CD1c-positive myeloid dendritic cell (primary cell): ENCODE results near the gene S100B.
"Not testable (repeated sequence)": the region's sequence is repeated elsewhere in the genome, so short reads cannot be mapped to it uniquely, and the experiment has no call there.

Experiments
- DNase-seq: peaks from one replicate; pipeline ENCODE4 v3.0.0-alpha.2; 2016; ENCODE audit errors: extremely low spot score

Gene S100B

DNA sequence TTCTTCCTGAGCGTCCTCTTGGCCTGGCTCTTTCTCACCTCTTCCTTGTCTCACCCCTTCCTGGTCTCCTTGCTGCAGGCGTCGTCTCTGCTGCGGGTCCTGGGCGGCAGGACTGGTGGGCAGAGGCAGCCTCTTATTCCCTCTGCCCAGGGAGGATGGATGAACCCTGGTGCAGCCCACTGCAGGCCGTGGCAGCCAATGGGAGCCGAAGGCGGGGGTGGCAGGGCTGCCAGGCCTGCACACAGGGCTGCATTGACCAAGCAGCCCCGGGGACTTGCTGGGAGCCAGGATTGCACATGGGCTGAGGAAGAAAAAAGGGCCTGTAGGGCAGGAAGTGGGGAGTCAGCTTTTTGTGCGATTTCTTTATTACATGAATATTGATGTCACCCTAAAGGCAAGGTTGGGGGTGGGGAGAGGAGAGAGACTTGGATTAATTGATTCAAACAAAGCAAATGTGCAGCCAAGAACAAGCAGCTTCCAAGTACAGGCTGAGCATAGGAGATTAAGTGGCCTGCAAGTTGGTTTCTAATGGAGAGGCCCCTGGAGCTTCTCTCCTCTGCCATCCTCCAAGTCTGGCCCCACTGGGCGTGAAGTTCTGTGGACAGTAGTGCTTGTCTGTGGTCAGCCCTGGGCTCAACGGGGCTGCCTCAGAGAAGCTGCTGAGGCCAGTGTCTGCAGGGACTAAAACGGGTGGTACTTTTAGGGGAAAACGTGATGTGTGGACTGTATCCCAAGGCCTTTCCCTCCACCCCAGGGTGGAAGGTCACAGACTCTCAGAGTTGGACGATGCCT, at the start of gene S100B:
TSS of gene S100B (minus strand) at position 108 of the 792 bp plus-strand sequence. CDS start 2,667 bp downstream, outside the sequence.
- no peak for DNase-seq

DNA sequence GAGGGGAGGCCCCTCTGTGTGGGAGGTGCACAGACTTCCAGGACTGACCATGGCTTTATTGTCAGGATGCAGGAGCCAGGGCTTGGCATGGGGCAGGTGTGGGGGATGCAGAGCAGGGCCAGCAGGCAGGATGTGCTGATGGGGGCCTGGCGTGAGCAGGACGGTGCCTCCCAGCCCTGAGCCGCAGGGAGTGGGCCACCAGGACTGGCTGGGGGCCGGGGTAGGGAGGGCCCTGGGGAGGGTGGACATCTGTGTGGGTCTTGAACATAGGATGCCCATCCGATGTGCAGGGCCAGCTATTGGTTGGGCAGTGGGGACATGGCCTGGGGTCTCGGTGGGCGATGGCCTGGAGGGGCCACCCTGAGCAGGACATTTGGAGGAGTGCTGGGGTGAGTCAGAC, 46.2 kb upstream of the S100B start:
- no peak for DNase-seq

DNA sequence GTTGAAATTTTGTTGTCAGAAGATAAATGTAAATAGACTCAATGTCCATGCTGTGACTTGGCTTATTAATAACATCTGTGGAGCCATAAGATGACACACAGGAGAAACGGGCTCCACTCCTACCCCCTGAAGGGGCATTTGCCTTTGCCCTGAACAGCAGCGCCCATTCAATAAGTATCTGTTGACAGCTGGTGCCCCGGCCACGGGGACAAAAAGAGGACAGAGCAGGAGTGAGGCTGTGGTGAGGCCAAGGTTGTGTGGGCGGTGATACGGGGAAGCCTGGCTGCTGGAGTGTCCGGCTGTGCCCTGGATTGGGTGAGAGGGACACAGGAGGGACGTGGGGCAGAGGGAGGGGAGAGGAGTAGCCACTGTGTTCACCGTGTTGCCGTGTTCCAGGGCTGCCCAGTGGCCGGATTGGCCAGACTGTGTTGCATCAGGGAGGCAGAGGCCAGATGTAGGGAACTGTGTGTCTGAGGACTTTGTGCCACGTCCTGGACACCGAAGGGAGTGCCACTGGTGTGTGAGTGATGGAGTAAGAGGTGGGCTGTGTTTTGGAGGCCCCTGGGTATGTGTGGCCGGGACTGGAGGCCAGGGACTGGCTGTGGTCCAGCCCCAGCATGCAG, 45.7 kb upstream of the S100B start:
- no peak for DNase-seq

DNA sequence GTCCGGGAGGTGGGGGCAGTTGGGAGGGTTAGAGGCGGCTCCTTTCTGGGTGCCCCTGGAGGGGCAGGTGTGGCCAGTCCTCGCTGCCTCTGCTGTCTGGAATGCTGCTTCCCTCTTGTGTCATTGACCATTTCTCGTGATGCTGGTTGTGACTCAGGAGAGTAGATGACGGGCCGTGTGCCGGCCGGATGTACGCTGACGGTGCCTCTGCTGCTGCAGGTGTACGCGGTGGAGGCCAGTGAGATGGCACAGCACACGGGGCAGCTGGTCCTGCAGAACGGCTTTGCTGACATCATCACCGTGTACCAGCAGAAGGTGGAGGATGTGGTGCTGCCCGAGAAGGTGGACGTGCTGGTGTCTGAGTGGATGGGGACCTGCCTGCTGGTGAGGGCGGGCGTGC, 44.5 kb upstream of the S100B start:
- no peak for DNase-seq

DNA sequence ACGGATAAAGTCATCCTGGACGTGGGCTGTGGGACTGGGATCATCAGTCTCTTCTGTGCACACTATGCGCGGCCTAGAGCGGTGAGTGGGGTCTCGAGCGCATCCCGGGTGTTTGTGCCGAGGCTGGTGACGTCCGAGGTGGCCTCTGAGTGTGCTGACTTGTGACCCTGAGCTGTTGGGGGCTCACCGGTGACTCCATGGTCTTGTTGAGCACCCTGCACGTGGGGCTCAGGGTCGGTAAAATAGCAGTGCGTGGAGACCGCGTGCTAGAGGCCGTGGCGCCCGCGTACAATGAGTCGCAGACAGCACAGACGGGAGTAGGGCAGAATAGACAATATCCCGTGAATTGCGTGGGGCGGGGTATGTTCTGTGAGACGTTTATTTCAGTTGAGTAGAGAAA, 43.7 kb upstream of the S100B start:
- DNase-seq, result no peak

DNA sequence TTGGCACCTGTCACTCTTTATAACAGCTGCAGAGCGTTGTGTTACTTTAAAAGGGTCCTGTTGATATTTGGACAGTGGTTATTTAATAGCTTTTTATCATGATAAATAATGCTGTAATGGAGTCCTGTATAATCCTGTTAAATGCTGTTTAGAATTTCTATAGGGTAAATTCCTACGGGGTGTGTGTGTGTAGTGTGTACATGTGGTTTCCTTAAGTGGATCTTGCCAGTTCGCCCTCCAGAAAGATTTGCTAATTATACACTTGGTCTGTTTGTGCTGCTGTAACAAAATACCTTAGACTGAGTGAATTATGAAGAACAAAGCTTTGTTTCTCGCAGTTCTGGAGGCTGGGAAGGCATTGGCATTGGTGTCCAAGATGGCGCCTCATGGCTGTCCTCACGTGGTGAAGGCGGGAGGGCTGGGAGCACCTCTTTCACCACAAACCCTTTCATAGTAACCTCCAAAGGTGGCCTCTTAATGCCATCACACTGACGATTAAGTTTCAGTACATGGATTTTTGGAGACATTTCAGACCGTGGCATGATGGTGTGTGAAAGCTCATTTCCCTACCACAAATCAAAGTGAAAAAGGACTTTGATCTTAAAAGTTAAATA, 41.8 kb upstream of the S100B start:
- no peak for DNase-seq

DNA sequence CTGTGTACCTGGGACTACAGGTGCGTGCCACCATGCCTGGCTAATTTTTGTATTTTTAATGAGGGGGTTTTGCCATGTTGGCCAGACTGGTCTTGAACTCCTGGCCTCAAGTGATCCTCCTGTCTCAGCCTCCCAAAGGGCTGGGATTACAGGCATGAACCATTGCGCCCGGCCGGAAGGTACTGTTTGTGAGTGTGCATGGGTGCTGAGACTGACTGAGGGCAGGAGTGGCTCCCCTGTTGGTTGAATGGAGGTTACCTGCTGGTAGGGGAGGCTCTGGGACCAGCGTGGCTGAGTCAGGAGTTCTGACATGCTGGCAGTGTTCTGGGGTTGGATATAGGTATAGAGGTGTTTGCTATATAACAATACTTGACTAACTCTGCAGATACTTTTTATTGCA, 41.0 kb upstream of the S100B start:
- no peak for DNase-seq

DNA sequence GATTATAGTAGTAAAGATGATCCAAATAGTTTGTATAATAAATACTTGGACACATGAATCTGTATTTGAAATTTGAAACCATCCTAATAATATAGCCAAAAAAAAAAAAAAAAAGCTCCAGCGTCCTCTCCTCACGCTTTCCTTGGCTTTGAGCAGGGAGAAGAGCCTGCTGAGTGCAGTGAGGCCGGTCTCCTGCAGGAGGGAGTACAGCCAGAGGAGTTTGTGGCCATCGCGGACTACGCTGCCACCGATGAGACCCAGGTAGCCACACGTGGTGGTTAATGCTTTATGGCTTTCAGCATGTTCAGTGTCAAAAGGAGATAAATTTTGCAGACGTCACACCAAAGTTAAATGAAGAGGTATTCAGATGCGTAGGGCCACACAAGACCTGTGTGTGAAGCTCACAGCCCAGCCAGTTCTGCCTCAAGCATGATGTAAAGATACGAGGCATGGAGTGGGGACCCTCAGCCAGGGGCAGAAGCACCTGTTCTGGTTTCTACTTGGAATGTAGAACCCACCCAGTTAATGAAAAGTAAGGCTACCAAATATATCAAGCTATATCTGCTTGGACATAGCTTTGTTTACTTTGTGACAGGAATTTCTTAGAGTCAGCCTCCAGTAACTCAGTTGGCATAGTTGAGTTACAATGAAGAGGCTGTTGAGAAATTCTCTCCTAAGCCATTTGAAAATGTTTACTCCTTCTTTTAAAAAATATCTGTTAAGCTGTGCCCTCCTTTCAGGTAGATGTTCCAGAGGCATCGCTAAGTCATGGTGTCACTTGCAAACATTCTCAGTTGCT, 38.7 kb upstream of the S100B start:
- no peak for DNase-seq

DNA sequence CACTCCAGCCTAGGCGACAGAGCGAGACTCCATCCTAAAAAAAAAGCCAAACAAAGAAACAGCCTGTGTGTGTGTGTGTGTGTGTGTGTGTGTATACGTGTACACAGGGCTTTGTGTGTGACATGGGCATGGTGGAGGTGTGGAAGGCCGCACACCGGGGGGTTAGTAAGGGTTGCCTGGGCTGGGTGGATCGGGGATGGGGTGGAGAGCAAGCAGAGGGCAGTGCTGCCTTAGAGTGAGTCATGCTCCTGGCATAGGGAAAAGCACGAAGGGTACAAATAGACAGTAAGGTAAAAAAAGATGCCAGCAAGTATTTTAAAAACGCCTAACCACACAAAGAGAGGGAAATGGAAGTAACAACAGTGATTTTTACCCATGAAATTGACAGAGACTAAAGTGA, 36.8 kb upstream of the S100B start:
- DNase-seq, result no peak

DNA sequence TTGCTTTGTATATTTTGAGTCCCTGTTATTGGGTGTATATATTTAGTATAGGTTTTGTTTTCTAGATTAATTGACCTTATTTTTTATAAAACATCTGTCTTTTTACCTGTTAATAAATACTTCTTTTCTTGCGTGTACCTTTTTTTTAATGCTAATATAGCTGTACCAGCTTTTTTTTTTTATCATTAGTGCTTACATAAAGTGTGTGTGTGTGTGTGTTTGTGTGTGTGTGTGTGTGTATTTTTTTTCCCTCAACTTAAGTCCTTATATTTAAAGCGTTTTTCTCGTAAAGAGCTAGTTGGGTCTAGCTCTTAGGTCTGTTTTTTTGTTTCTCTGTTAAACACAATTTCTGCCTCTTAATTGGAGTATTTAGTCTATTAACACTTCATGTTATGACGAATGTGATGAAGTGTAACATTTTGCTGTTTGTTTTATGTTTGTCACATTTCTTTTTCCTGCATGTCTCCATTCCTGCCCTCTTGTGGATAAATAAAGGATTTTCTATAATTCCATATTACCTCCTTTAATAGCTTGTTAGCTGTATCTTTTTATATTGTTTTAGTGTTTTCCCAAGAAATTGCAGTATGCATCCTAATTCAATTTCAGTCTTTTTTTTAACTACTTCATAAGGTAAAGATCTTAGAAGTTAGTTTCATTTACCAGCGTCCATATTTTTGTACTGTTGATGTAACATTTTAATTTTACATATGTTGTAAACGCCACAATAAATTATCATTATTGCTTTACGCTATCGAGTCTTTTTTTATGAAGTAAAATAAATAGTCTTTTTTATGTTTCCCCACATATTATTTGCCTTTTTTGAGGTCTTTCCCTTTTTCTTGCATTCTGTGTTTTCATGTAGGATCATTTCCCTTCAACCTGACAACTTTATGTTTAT, 34.9 kb upstream of the S100B start:
- DNase-seq, result peak; percentile 42

DNA sequence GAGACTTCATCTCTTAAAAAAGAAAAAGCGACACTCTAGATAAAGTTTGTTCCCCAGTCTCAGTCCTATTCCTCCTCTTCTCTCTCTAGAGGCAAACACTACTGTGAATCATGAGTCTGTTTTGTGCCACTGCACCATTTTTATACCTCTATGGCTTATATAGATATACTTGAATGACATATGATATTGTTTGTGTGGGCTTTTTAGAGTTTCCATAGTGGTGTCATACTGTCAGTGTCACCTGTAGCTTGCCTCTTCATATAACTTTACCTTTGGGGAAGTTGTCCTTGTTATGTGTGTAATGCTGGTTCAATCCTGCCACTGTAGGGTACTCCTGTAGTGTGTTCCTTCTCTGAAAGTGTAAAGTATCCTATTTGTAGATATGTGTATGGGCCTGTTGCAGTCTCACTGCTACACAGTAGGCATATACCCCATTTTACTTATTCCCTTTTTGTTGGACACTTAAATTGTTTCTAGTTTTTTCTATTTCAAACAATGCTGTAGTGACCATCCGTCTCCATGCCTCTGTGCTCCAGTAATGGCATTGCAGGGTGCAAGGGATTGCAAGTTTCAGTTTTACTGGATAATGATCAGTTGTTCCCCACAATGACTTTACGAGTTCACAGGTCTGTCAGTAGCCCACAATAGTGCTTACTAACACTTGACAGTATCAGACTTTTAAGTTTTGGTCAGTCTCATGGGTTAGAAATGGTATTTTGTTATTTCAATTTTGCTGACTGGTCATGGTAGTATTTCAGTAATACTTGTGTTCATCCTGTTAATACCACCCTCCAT, 33.3 kb upstream of the S100B start:
- DNase-seq, result peak; percentile 38

DNA sequence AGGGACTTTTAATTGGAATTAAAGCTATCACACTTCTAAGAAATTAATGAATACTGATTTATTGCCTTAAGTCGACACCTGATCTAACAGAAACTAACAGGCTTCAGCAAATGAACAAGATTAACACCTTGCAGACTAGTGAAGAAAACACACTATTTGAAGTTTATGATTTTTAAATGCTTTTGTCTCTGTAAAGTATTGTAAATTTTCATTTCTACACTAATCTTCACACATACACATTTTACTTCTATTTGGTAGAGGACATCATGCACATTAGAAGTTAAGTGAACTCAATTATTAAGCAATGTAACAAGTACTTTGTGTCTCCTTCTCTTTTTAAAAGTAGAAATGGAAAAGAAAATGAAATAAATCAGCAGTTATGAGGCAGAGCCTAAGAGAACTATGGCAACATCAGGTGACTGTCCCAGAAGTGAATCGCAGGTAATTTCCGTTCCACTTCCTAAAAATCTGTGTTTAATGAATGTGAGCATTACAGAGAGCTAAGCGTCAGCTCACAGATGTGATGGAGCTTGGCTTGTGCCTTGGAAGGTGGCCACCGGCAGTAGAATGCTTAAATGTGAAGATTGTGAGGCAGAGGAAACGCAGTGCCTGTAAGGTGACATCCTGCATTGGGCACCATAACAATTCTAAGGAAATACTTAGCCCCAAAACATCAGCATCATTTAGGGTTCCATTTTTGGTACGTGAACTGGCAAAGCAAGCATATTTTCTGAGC, 31.8 kb upstream of the S100B start:
- no peak for DNase-seq

DNA sequence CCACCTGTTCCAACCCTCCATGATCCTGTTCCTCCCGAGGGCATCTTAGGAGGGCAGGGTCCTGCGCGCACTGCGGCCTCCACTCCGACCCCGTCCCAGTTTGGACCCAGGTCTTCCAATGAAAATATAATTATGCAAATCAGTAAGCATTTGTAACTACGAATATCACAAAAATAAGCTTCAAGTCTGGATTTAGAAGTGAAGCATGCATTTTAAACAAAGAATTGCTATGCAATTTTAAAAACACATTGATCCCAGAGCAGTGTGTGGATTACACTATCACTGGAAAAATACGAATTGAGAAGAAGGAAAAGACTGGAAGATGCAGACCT, 31.3 kb upstream of the S100B start:
- DNase-seq, result no peak

DNA sequence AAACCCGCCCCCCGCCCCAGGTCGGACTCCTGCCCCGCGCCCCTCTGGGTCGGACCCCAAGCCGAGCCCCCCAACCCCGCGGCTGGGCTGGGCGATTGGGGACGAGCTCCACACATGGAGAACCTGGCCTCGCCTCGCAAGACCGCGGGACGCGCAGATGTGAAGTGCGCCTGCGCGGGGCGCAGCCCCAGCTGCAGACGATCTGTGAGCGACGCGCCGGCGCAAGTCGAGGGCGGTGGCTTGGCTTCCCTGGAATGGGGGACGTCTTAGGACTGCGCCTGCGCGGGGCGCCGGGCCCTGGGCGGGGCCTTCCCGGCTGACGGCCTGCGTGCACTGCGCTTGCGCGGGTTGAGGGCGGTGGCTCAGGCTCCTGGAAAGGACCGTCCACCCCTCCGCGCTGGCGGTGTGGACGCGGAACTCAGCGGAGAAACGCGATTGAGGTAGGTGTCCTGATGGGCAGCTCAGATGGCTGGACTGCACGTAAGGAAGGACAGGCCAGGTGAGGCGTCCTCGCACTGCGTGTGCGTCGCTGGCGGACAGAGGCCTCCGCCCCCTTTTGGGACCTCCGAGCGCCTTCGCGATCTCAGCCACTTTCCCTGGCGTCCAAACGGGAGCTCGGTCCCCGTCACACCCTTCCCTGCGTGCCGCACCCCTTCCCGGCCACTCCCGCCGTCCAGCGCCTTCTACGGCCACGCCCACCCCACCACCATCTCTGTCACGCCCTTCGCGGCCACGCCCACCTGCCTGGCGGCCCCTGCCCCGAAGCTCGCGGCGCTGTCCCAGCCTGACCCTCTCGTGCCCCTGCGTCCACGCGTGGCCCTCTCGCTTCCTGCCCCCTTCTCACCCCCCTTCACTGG, 30.7 kb upstream of the S100B start, which contains the start of gene PRMT2:
TSS of gene PRMT2 (plus strand) at position 351 of the 857 bp plus-strand sequence. CDS start 1,278 bp downstream, outside the sequence.
- DNase-seq, result peak; percentile 99

DNA sequence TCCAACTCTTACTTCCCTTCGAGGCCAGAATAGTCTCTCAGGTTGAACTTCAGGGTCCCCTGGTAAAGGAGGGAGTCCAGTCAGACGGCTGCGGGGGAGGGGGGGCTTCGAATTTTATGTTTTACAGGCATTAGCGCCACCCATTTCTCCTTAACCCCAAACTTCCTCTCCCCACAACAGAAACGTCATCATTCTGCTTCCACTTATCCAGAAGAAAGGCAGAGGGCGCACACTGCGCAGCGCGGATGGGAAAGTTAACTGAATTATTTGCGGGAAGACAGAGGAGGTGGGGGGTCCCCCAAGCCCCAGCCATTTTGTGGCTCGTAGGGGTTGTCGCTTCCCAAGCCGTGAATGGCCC, 30.1 kb upstream of the S100B start:
- peak; percentile 81 for DNase-seq

DNA sequence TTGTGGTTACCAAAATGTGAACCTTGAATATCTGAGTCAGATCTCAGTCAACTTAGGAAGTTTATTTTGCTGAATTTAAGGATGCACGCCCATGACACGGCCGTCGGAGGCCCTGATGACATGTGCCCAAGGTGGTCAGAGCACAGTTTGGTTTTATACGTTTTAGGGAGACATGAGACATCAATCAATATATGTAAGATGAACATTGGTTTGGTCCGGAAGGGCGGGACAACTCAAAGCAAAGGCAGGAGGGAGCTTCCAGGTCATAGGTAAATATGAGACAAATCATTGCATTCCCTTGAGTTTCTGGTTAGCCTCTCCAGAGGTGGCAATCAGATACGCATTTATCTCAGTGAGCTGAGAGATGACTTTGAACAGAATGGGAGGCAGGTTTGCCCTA, 29.5 kb upstream of the S100B start:
- DNase-seq, result no peak

DNA sequence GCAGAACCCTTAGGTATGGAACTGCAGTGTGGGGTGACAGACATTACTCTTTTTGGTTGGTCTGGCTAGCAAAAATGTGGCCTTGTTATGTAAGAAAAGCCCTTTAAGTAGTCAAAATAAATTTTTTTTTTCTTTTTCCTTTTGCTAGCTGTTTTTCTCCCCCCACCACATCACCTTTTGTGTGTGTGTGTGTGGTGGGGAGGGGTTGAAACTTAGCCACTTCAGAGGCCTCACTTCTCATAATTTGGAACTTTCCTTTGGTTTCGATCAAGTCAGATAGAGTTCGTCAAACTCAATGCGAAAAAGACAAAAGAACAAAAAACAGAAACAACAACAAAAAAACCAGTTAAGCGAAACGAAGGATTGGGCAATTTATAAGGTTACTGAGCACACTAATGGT, 28.7 kb upstream of the S100B start:
- DNase-seq, result no peak

DNA sequence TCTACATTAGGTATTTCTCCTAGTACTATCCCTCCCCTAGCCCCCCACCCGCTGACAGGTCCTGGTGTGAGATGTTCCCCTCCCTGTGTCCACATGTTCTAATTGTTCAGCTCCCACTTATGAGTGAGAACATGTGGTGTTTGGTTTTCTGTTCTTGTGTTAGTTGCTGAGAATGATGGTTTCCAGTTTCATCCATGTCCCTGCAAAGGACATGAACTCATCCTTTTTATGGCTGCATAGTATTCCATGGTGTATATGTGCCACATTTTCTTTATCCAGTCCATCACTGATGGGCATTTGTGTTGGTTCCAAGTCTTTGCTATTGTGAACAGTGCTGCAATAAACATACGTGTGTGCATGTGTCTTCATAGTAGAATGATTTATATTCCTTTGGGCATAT, 26.0 kb upstream of the S100B start:
- not testable (repeated sequence) for DNase-seq

DNA sequence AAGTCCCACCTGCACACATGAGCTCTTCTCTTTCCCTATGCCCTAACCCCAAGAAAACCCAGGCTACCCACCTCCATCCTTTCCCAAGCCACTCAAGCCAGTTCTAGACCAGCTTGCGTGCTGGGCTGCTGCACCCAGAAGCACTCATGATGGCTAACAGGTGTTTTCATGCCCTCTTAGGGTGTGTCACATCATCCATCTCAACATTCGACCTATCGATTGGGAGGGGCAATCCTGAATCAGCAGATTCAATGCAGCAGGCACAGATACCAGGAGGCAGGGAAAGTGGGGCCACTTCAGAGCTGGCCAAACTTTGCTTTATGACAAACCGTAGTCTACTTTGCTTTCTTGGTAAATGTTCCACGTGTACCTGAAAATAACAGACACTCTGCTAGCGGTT, 24.0 kb upstream of the S100B start:
- no peak for DNase-seq
